ENCODE measurements around the gene TMEM178B. TPM values are rescaled to one million over a fixed set of nuclear protein-coding genes. Genes with fewer than 3 reads are reported as not detected.

TMEM178B gene
- polyA plus RNA-seq, 1 donor (not counting 4 experiments of a cell fraction or from before 2014, with no cell fraction given), result not detected

- H3K9me3 ChIP-seq (ENCODE audit: control insufficient read depth, low read depth, low read length), result no peaks in the 10 kb centered on the region
- no peak overlapping the region for H3K27ac ChIP-seq (ENCODE audit: control insufficient read depth, insufficient read depth, low read length)
- no peak for DNase-seq (ENCODE audit: low read depth, low spot score)
- no peak overlapping the region for H3K4me3 ChIP-seq (ENCODE audit: control insufficient read depth in 2 of 3, extremely low read depth in 1 of 3, insufficient read depth in 2 of 3, low read depth in 1 of 3, low read length in 3 of 3)
- no peak for TF ChIP-seq EZH2 (IDR thresholded peaks at IDR 0.05; ENCODE audit: low read length)
- TF ChIP-seq CTCF (optimal IDR thresholded peaks at IDR 0.05 in 1 of 3, IDR thresholded peaks at IDR 0.05 in 1 of 3, conservative IDR thresholded peaks at IDR 0.05 in 1 of 3; ENCODE audit: extremely low read depth in 1 of 3, insufficient read depth in 2 of 3, low read length in 3 of 3), result no peak
- no peaks in the 10 kb centered on the region for H3K27me3 ChIP-seq (ENCODE audit: control insufficient read depth, extremely low read depth, insufficient read depth, low read length)
- dilution Hi-C loops (cut with MboI; ENCODE audit: extremely low pct_ligation_motif_present, low sequenced_read_pairs), result no loop called here
- H3K4me2 ChIP-seq (ENCODE audit: control insufficient read depth, extremely low read depth, insufficient read depth, low read depth, low read length), result no peak overlapping the region
- no peak overlapping the region for H3K9ac ChIP-seq (ENCODE audit: control insufficient read depth, extremely low read depth, insufficient read depth, low read length)
- no peaks in the 10 kb centered on the region for H3K36me3 ChIP-seq (ENCODE audit: control insufficient read depth in 2 of 2, extremely low read depth in 1 of 2, insufficient read depth in 2 of 2, low read length in 2 of 2)
- no peaks in the 10 kb centered on the region for H3K79me2 ChIP-seq (ENCODE audit: control insufficient read depth, insufficient read depth, low read length)
- no peaks in the 10 kb centered on the region for H3K4me1 ChIP-seq (ENCODE audit: control insufficient read depth, extremely low read depth, insufficient read depth, low read length)
- no peaks in the 10 kb centered on the region for H4K20me1 ChIP-seq (ENCODE audit: control insufficient read depth, extremely low read depth, insufficient read depth, low read length)
- no peaks in the 10 kb centered on the region for H3K9me1 ChIP-seq (ENCODE audit: control insufficient read depth, extremely low read depth, insufficient read depth, low read length)
- H2AFZ ChIP-seq (ENCODE audit: control insufficient read depth, low read length), result no peak overlapping the region
- no peak for FAIRE-seq
These were observed 344.2 kb downstream of the TMEM178B start for GRCh38 chr7:141418066-141418465.

- Histone ChIP-seq H4K20me1 (ENCODE audit: control insufficient read depth, extremely low read depth, insufficient read depth, low read length) (no peaks in the 10 kb centered on the region), H3K4me2 (ENCODE audit: control insufficient read depth, extremely low read depth, insufficient read depth, low read depth, low read length) (no peak overlapping the region), H3K9me3 (ENCODE audit: control insufficient read depth, low read depth, low read length) (no peaks in the 10 kb centered on the region), H2AFZ (ENCODE audit: control insufficient read depth, low read length) (no peak overlapping the region), H3K9me1 (ENCODE audit: control insufficient read depth, extremely low read depth, insufficient read depth, low read length) (no peaks in the 10 kb centered on the region), H3K9ac (ENCODE audit: control insufficient read depth, extremely low read depth, insufficient read depth, low read length) (no peak overlapping the region), H3K79me2 (ENCODE audit: control insufficient read depth, insufficient read depth, low read length) (no peaks in the 10 kb centered on the region), H3K36me3 (ENCODE audit: control insufficient read depth in 2 of 2, extremely low read depth in 1 of 2, insufficient read depth in 2 of 2, low read length in 2 of 2) (no peaks in the 10 kb centered on the region), H3K27ac (ENCODE audit: control insufficient read depth, insufficient read depth, low read length) (no peak overlapping the region), H3K27me3 (ENCODE audit: control insufficient read depth, extremely low read depth, insufficient read depth, low read length) (no peaks in the 10 kb centered on the region), H3K4me3 (ENCODE audit: control insufficient read depth in 2 of 3, extremely low read depth in 1 of 3, insufficient read depth in 2 of 3, low read depth in 1 of 3, low read length in 3 of 3) (no peak overlapping the region), H3K4me1 (ENCODE audit: control insufficient read depth, extremely low read depth, insufficient read depth, low read length) (no peaks in the 10 kb centered on the region)
- dilution Hi-C loops (cut with MboI; ENCODE audit: extremely low pct_ligation_motif_present, low sequenced_read_pairs), result no loop called here
- FAIRE-seq (no peak), DNase-seq (ENCODE audit: low read depth, low spot score) (no peak)
- no peak for TF ChIP-seq CTCF (optimal IDR thresholded peaks at IDR 0.05 in 1 of 3, IDR thresholded peaks at IDR 0.05 in 1 of 3, conservative IDR thresholded peaks at IDR 0.05 in 1 of 3; ENCODE audit: extremely low read depth in 1 of 3, insufficient read depth in 2 of 3, low read length in 3 of 3)
- no peak for TF ChIP-seq EZH2 (IDR thresholded peaks at IDR 0.05; ENCODE audit: low read length)
These were observed 347.4 kb downstream of the TMEM178B start for GRCh38 chr7:141421306-141421705.
